GM21737 (cell line): Measurements from ENCODE around the gene B3GAT3.
"Not testable (repeated sequence)": the region's sequence is repeated elsewhere in the genome, so short reads cannot be mapped to it uniquely, and the experiment has no call there.

Experiments used
- ATAC-seq: cut with Tn5 transposase; IDR thresholded peaks from one replicate; pipeline ENCODE4 v1.9.1; 2021; ENCODE audit warnings: mild to moderate bottlenecking, moderate library complexity; ENCODE audit not compliant: unreplicated experiment

Gene B3GAT3

DNA sequence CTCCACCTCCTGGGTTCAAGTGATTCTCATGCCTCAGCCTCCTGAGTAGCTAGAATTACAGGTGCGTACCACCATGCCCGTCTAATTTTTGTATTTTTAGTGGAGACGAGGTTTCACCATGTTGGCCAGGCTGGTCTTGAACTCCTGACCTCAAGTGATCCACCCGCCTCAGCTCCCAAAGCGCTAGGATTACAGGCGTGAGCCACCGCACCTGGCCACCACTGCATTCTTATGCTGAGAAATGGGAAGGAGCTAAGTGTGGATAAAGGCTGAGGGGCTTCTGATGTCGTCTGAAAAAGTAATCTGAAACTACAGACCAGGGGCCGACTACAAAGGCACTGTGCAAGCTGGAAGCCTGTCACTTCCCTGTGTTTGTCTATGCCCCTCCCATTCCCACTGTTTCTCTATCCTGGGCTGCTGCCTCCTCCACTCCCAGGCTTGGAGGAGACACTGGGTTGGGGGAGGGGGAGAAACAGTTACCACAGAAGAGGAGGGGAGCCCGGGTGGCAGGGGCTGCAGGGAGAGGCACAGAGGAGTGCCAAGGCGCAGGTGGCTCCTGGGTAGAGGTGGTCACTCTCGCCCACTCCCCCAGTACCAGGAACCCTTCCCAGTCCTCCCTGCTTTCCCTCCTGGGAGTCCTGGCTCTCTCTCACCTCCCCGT lies 17.2 kb downstream of the B3GAT3 start:
- ATAC-seq = no peak

GRCh38 chr11:62603776-62604299 lies 17.9 kb downstream of the B3GAT3 start:
- ATAC-seq = no peak

DNA sequence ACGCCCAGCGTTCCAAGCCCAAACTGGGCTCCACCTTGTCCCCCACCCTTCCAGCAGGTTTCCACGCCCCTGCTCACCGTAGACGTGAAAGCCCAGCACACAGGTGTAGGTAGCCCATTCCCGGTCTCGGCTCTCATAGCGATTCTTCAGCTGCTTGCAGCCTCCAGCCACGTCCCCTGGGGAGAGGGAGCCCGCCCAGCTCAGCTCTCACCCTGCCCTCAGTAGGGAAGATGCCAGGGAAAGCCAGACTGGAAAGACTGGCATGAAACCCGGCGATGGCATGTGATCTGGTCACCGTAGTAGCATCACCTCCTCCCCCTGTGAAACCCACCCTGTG lies 18.7 kb downstream of the B3GAT3 start:
- ATAC-seq = no peak

- no peak for ATAC-seq
These were observed 19.4 kb downstream of the B3GAT3 start for GRCh38 chr11:62602141-62603071.

DNA sequence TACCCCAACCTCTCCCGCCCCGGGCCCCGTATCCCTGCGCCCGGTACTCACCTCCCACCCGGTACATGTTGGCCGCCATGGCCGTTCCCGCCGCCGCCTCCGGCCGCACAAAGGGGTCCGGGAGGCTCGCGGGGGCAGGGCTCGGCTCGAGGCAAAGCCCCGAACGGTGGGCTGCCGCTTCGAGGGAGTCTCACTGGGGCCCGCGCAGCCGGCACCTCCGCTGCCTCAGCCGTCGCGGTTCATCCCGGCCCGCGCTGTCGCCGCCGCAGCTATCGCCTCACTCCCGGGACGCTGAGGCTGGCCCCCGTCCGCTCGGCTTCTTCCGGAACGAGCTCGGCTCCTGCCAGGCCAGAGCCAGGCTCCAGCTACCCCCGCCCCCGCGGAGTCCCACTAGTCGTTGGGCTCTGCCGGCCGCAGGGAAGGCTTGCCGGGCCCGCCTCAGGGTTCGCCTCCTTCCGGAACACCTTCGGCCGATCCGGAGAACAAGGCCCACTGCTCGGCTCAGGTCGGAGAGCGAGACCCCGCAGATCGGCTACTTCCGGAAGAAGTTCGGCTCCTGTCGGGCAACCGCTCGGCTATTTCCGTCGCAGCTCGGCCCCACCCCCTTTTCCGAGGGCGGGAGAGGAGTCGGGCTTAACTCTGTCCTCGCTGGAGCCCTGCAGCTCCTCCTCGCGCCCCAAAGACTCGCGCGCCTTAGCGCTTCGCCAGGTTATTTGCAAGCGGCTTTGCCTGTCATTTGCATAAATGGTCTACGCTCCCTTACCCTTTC lies 20.2 kb downstream of the B3GAT3 start, which contains the start of gene MTA2:
TSS of gene MTA2 (minus strand) at position 494 of the 769 bp plus-strand sequence. CDS start at position 79, 415 bp downstream.
- peak; percentile 70 for ATAC-seq

- no peak for ATAC-seq
These were observed 20.7 kb downstream of the B3GAT3 start for GRCh38 chr11:62601122-62601371.

DNA sequence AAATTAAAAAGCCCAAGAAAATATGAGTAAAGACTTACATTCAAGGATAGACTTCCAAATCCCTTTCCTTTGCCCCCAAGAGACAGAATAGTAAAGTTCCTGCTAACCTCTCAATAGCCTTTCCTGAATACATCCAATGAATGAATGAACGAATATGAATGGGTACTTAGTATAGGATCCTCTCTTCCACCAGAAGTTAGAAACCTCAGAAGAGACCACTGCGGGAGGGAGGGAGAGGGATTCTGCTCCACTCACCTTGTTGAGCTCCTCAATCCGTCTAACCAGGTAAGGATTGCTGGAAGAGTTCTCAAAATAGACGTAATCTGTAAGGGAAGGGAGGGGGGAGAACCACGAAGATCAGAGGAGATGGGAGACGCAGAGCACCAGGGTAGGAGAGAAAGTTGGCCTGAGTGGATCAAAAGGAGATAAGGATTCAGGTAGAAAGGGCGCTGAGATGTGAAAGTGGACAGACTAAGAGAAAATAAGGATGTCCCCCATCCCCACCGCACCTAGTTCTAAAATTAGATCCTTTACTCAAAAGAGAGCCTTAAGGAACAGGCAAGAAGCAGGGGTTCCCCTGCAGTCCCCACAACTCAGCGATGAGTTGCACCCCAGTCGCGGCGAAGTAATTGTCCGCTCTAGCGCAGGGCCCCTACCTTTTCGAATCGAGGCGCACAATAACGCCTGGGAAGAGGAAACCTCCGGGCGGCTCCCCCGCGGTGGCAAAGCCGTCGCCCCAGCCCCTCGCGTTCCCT lies 21.2 kb downstream of the B3GAT3 start:
- ATAC-seq = no peak

DNA sequence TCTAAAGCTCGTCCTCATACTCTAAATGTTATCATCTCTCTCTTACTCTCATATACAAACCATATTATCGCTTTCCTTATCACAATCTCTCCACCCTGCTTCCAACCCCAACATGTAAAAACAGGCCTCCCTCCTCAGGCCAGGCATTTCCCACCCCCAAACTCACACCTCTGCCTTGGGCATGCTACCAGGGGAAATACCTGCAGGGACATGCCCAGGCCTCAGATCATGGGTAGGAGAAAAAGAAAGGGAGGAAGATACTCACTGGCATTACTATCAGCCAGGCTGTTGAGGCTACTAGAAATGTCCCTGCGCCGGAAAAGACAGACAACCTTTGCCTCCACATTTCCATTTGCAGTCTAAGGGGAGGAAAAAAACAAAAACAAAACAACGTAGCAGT lies 21.9 kb downstream of the B3GAT3 start:
- ATAC-seq = no peak

DNA sequence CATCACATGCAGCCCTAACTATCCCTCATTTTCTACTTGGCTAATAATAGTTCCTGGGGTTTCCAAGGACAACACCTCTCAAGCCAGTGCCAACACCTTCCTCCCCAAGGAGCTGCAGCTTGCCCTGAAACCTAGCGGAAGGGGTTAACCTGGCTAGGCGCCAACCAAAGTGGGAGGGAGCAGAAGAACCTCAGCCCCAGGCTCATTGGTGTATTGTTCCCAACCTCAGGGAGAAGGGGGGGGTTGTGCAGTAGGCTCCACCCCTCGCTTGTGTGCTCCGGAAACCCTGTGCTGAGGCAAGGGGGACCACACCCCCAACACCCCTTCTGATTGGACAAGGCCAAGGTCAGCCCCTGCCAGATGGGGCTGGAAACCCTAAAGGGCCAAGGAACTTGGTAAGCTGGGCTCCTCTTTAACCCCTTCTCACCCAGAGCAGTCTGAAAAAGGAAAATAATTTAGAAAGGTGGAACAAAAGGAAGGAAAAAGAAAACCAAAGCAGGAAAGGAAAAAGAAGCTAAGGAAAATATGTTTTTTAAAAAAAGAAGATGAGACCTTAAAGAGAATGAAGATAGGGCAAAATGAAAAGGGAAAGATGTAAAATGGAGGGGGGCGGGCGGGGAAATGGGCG lies 22.6 kb downstream of the B3GAT3 start:
- ATAC-seq = peak; percentile 40

DNA sequence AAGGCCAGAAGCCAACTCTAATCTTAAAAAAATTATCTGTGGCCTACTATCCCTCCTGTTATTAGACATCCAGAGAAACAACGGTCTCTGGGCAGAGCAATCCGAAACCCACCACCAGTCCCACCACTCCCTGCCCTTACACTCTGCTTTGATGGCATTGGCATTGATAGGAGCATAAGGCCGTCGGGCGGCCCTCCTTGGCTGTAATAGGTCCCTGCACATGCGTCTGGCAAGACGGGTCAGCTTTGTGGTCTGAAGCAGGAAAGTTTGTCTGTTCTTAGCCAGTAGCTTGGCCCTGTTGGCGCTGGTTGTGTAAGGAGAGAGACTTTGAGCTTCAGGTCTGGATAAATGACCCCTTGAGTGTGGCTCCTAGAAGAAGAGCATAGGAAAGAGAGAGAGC lies 26.7 kb downstream of the B3GAT3 start:
- no peak for ATAC-seq

- no peak for ATAC-seq
These were observed 28.2 kb downstream of the B3GAT3 start for GRCh38 chr11:62593434-62594044.

GRCh38 chr11:62592989-62593421 lies 28.8 kb downstream of the B3GAT3 start:
- ATAC-seq = no peak

DNA sequence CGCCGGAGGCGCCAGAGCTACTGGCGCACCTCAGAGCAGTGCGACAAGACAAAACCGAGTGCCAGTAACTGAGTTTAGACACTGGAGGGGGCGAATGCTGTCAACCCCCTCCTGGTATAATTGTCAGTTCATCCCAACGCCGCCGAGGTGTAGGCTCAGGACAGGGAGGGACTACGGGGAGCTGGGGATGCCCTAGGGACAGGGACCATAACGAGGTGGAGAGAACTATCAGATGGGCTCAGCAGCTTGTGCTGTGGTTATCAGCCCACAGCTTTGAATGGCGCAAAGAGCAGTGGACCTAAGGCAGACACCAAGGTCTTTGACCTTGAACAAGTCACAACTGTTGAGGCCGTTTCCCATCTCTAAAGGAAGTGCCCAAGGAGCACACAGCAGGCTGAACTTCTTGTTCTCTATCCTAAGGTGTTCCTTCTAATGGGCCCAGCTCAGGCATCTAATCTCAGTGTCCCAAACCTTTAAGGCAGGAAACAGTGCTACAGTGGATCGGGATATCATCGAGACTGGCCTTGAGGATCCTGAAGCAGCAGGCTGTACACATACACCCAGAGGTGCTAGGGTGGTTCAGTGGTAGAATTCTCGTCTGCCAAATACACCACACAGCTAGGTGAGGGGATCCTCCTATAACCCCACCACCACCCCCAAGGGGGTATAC lies 29.5 kb downstream of the B3GAT3 start:
- no peak for ATAC-seq

GRCh38 chr11:62591448-62592145 lies 30.2 kb downstream of the B3GAT3 start, which contains the start of gene TUT1:
TUT1 (minus strand) TSS chr11:62591523; CDS start chr11:62591485, 38 bp downstream.
- peak; percentile 73 for ATAC-seq

DNA sequence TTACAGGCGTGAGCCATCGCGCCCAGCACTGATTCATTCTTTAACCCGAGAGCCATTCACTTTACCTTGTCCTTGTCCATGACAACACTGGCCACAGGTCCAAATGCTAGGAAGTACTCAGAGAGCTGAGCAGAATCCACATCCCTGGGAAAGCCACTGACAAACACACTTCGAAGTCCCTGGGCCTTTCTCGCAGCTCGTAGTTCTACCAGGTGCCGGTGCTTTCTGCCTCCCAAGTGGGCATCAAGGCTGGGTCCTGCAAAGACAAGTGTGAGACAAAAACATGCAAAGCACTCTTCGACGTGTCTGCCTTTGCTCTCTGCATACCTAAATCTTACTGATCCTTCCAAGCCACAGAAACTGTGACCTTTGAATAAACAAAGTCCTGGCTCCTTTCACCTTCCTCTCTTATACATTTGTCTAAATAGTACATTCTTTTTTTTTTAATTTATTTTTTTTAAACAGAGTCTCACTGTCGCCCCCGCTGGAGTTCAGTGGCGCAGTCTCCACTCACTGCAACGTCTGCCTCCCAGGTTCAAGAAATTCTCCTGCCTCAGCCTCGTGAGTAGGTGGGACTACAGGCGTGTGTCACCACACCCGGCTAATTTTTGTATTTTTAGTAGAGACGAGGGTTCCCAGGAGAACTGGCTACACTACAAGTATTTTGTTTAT lies 32.7 kb downstream of the B3GAT3 start:
- no peak for ATAC-seq

GRCh38 chr11:62585356-62585755 lies 36.4 kb downstream of the B3GAT3 start:
- not testable (repeated sequence) for ATAC-seq

- not testable (repeated sequence) for ATAC-seq
These were observed 40.1 kb downstream of the B3GAT3 start for GRCh38 chr11:62581735-62582134.
